Stimulated activated CD8-positive, alpha-beta memory T cell treated with anti-CD3 and anti-CD28 coated beads, Interleukin-15, amount 100 ng/mL, for 48 hours (primary cell): ENCODE measurements around the gene HNRNPAB.
"Not testable (repeated sequence)": the region's sequence is repeated elsewhere in the genome, so short reads cannot be mapped to it uniquely, and the experiment has no call there.

Experiments used
- DNase-seq, 2 donors: peaks; one replicate each; pipeline ENCODE4 v3.0.0-alpha.2; 2020; ENCODE audit warnings: low read depth in 2 of 2

Gene HNRNPAB

DNA sequence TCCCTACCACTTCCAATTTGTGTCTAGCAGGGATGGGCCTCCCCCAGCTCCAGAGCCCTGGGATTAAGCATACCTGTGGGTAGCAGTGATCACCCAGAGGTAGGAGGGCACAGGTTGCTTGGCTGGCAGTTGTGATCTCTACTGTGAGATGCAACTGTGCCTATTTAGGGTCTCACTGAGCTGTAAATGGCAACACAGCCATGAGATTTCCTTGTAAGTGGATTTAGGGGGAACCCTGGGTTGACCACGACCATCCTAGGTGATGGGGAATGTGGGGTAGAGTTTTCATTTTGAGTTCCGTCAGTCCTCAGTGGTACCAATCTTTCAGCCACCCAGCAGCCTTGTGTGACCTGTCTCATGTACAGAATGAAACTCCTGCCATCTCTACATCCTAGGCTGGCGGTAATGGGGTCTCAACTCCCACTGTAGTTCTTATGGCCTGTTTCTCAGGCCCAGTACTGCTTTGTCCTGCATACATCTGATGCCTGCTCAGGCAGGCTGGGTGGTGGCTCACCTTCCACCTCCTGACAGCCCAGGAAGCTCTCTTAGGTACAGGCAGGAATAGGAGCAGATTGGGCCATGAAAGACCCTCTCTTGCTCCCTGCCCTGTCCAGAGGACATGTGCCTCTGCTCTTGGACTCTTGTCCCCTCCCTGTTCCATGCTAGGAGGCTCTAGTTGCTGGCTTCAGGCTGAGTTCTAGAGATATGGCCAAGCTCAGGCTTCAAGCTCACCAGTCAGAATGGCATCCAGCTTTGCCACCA lies 8.1 kb downstream of the HNRNPAB start:
- DNase-seq = no peak

DNA sequence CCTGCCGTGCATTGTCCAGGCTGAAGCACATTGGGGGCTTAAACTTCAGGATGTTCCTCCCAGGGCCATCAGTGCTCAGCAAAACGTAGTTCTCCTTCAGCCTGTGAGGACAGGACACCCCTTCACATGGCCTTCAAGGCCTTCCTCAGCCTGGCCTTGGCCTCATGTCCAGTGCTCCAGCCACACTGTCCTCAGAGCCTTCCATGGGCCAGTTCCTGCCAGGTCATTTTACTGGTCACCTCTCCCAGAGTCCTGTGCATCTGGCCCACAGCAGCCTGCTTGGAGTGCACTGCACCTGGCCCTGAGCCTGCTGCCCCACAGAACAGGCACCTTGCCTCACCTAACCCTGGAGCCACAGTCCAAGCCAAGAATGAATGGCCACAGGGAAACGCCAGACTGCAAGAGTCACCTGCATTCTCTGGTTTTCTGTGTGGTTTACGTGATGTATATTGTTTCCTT lies 8.7 kb downstream of the HNRNPAB start:
- DNase-seq = no peak

DNA sequence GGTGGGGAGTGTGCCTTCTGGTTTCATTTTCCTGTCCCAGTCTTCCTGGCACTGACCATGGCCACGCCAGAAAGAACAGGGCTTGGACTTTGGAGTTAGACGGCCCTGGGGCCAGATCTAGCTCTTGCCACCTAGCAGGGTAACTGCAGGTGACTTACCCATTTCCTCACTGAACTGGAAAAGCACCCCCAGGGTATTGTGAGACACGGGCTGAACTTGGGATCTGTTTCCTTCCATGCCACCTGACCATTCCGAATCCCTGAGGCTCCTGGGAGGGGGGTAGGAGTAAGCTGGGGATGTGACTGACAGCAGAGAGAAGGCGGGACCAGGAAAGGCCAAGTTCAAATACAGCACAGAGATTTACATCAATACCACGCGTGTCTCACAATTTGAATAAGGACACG lies 9.4 kb downstream of the HNRNPAB start:
- no peak for DNase-seq

DNA sequence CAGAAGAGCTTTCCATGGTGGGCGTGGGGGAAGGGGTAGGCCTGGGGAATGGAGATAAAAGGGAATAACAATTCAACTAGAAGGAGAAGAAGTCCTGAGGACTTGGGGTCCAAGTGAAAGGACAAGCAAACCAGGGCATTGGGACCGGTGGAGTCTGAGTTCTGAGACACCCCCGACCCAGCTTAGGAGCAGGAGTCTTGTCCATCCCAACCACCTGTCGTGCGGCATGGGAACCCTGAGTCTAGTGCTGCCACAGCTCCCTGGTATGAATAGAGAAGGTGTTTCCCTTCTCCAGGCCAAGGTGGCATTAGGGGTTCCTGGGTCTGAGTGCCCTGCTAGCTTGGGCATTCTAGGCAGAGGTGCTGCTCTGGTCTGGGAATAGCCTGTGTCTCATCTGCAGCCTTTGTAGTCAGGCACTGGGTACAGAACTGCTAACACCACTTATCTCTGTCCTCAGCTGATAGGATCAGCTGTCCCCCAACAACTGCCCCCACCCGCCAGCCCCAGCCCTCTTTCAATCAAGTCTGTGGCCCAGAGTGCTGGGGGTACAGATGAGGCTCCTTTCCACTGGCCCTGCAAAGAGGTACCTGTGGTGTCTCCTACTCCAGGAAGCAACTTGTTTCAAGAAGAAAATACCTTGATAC lies 9.9 kb downstream of the HNRNPAB start:
- DNase-seq = no peak

DNA sequence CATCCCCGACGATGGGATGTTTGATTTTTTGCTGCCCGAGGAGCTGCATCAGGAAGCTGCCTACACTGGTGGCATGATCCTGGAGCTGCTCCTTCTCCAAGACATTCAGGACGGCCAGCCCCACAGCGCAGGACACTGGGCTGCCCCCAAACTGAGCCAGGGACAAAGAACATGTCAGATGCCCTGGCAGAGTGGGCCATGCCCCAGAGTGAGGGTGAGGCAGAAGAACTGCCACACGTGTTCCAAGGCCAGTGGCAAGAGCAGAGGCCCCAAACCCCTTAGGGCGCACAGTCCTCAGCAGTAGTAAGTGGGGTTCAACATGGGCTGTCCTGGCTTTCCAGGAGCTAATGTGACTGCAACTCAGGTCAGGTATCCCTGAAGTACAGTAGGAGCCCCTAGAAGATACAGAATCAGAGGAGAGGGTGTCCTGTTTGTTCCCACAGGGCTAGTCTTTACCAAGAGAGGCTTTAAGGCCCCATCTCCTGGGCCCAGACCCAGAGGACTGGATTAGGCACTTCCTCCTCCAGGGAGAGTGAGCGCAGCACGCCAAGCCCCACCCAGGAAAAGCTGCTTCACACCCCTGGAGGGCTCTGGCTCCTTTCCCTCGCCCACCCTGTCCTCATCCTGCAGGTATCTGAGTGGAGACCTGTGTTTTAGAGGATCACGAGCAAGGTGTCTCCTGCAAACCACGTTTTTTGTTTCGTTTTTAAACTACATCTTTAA lies 11.1 kb downstream of the HNRNPAB start:
- DNase-seq = no peak

DNA sequence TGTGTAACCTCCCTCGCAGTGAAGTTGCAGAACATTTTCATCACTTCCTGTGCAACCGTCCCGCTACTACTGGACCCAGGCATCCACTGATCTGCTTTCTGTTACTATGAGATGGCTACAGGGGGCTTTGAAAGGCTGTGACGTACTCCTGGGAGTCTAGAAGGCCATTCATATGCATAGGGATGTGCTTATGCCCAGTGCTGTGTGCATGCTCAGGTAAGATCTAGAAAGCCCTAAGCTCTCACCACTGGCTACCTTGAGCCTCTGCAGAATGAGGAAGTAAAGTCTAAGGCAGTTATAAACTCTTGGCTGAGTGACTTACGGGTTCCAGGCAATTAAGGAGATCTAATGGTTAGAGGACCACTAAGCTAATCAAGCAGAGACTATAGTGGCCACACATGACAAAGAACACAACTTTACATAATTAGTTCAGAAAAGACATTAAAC lies 11.8 kb downstream of the HNRNPAB start:
- no peak for DNase-seq

DNA sequence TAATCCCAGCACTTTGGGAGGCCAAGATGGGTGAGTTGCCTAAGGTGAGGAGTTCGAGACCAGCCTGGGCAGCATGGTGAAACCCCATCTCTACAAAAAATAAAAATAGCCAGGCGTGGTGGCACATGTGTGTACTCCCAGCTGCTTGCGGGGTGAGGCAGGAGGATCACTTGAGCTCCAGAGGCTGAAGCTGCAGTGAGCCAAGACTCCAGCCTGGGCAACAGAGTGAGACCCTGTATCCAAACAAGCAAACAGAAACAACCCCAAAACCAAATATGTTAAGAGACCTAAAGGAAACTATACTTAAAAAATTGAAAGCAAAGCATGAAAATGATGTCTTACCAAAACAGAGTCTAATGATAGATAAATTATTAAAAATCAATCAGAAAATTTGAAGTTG lies 12.4 kb downstream of the HNRNPAB start:
- DNase-seq = no peak

DNA sequence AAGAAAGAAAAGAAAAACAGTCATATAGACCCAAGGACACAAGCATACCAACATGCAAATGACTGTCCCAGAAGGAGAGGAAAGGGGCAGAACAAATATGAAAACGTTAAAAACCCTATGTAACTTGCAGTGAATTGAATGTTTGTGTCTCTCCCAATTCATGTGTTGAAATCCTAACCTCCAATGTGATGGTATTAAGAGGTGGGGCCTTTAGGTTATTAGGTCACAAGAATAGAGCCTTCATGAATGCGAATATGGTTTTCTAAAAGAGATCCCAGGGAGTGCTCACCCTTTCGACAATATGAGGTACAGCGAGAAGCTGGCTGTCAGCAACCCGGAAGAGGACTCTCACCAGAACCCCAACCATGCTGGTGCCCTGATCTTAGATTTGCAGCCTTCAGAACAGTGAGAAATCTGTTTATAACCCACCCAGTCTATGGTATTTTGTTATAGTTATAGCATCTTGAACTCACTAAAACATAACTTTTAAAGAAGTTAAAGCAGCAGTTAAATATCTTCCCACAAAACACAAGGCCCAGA lies 14.0 kb downstream of the HNRNPAB start:
- no peak for DNase-seq

DNA sequence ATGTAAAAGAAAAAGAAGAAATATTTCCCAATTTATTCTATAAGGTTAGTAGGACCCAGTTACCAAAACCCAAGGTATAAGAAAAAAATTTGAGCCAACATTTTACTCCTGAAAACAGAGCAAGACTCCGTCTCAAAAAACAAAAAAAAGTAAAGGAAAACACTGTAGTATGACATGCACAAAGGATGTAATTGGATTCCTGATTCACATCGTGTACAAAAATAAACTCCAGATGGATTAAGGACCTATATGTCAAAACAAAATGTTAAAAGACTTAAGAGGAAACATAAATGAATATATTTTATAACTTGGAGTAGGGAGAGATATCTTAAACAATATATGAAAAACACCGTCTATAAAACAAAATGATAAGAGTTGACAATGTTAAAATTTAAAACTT lies 14.5 kb downstream of the HNRNPAB start:
- DNase-seq = no peak

DNA sequence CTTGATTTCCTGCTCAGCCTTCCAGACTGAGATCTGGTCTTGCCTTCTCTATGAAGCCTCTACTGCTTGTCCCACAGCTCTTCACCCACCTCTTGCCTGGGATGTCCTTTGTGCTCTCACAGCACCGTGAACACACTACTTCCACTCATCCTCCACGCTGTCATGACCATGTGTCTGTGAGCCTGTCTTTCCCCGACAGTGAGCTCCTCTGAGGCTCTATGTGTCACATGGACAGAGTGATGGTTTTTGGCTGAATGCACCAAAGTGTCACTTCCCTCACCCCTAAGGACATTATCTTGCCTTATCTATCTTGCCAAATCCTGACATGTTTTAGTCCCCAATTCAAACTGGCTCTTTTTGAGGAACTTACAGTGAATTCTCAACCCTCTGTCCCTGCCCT lies 16.9 kb downstream of the HNRNPAB start:
- DNase-seq = no peak

DNA sequence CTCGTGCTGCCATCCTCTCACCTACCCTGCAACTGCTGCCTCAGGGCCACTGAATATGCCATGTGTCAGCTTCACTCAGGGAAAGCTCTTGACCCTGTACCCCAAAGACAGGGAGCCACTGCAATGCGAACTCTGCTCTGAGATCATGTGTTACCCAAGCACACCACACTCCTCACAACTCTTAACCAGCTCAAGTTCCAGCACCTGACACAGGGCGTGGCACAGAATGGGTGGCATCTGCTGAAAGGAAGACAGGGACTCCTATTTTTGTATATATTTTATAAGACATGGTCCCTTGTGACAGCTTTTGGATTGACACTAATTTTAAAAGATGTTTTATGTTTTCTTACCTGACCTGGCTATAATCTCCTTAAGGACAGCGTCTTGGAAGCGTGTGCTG lies 17.5 kb downstream of the HNRNPAB start:
- DNase-seq = no peak

DNA sequence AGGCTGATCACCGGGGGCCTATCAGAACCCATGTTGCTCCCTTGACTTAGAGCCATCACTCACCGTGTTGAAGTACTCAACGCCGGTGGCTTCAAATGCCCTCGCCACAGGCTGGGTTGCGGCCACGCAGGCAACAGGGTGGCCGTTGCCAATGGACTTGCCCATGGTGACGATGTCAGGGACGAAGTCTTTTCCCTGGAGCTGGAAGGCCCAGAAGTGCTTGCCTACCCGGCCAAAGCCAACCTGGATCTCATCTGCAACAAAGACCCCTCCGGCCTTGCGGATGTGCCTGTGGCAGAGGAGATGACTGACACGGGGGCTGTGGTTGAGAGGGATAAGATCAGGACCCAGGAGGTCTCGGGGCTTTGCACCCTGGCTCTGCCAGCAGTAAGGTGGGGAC lies 18.0 kb downstream of the HNRNPAB start:
- DNase-seq = no peak

DNA sequence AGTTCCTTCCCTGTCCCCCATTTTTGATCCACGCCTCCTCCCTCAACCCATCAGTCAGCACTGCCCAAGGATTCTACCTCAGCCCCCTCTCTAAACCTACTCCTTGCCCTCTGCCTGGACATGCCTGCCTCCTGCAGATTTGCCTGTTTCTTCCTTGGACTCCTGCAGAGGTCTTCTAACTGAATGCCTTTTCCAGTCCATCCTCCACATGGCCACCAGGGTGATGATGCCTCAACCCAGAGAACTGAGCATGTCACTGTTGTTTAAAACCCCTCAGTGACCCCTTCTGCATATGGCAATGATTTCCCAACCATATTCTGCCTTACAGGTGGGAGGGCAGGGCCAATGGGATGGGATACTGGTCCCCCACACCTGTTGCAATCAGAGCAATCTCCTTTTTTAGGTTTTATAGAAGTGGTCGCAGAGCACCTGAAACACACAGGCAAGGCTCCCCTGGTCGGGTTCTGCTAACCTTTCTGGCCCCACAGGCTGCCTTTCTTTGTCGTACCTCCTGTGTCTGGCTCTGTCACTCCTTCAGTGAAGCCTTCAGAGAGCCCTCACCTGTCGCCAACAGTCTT lies 19.0 kb downstream of the HNRNPAB start:
- no peak for DNase-seq

DNA sequence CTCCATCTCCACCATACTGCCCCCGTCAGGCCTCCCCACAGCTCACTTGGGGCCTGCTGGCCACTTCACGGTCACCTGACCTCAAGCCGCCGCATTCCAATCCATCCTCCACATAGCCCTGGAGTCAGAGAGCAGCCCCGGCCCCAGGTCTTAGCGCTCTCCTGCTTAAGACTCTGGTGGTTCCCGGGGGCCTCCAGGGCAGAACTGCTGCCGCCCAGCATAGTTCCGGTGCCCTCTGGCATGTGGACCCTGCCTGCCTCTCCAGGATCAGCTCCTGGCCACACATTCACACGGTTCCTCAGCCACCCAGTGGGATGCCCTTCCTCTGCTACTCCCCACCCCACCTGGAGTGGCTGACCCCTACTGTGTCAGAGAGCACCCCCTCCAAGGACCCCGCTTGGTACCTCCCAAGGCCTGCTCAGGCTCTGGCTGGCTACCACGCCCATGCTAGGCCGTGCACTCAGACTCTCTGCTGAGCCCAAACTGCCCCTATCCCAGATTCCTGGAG lies 19.5 kb downstream of the HNRNPAB start:
- DNase-seq = no peak

DNA sequence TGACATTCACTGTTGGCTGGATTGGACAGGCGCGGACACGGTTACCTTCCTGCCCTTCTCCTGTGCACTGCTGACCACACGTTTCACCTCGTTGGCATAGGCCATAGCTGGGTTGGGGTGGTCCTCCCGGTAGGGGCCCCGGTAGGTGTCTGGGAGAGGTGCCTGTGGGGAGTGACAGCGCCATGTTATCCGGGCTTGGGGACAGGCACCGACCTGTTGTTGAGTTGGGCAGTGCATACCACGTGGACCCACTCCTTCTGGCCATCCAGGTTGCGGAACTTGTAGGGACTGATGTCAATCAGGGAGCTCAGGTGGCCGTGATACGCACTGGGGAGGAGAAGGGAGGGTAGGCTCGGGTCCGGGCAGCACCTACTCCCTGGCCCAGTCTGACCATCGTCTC lies 20.1 kb downstream of the HNRNPAB start:
- no peak for DNase-seq

DNA sequence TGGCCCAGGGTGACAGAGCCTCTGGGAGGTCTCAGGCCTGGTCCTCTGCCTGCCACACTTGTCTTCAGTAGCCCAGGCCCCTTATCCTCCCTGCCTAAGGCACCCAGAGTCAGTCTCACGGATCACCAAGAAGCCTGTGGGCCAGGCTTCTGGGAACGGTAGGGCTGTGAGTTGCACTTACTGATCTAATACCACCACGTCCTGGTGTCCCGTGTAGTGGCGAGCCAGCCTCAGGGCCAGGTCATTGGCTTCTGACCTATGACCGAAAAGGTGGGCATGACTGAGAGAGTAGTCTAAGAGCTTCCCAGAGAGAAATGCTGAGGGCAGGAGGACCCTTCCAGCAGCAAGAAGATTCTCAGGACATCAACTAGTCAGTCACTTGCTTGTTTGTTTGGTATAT lies 20.8 kb downstream of the HNRNPAB start:
- DNase-seq = no peak

DNA sequence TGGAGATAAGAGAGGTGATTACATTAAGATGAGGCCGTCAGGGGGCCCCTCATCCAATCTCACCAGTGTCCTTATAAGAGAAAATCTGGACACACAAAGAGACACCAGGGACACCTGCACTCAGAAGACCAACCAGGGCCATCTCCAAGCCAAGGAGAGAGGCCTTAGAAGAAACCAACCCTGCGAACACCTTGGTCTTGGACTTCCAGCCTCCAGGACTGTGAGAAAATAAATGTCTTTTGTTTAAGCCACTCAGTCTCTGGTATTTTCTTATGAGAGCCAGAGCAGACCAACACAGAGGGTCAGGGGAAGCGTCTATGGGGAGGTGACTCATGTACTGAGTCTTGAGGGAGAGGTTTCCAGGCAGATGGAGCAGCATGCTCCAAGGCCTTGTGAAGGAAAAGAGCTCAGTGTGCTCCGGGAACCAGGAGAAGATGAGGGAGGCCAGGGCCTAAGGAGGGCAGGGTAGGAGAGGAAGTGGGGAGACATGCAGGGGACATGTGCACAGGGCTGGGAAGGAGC lies 22.9 kb downstream of the HNRNPAB start:
- DNase-seq = no peak

DNA sequence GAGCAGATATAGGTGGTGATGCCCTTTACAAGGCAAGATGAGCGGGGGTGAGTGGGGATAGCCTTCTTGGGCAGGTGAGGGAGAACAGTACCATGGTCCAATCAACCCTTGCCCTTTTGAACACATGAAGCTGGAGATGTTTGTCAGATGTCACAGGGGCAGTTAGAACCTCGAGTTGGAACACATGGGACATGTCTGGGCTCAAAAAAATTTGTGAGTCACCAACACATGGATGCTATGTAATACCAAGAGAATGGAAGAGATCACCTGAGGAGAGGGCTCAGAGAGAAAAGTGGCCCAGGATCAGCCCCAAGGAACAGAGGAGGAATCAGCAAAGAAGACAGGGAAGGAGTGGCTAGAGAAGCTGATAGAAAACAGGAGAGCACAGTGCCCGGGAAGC lies 23.6 kb downstream of the HNRNPAB start:
- no peak for DNase-seq

DNA sequence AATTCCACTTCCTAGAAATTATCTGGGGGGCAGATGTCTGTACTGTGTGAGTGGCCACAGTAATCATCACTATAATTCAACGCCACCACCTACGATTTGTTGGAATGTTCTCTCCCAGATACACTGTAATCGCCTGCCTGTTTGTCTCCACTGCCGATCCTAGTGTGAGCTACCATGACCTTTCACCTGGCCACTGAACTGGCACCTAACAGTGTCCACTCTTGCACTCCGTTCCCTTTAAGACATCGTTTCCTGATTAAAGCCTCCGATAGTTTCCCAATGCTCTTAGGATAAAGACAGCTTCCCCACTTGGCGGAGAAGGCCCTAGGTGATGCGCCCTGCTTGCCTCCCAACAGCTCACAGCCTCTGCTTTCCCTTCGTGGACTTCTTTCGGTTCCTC lies 24.3 kb downstream of the HNRNPAB start:
- no peak for DNase-seq

DNA sequence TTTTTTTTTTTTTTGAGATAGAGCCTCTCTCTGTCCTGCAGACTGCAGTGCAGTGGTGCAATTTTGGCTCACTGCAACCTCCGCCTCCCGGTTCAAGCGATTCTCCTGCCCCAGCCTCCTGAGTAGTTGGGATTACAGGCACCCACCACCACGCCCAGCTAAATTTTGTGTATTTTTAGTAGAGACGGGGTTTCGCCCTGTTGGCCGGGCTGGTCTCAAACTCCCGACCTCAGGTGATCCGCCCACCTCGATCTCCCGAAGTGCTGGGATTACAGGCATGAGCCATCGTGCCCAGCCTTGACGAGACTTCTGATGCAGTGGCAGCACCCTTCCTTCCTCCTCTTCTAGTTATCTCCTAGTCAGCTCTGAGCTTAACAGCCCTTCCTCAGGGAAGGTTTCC lies 24.8 kb downstream of the HNRNPAB start:
- DNase-seq = not testable (repeated sequence)

DNA sequence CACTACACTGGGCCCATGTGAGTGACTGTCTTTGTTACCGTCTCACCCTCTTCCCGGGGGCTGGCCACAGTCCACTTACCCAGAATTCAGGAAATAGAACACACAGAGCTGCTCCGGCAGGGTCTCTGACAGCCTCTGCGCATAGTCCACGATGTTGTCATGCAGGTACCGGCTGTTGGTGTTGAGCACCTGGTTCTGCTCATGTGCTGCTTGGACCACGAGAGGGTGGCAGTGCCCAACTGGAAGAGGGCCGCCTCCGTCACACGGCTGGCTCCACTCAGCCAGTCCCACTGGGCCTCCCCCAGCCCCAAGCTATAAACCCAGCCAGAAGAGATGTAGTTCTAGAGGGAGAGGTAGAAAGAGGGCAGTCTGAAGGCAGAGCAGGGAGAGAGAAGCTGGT lies 25.5 kb downstream of the HNRNPAB start:
- no peak for DNase-seq
